HepG2 (cell line): ENCODE data around the gene SFT2D1. TPM values are rescaled to one million over a fixed set of nuclear protein-coding genes. Genes with fewer than 3 reads are reported as not detected.

Source experiments
- ARNT2 ChIP-seq: sonication (generic); formaldehyde crosslinking; IDR thresholded peaks from 2 replicates; pipeline ENCODE4 v1.8.0; 2022; ENCODE audit warnings: mild to moderate bottlenecking, low read depth, missing genetic modification reagents, moderate library complexity
- ATF2 ChIP-seq: sonication (generic); formaldehyde crosslinking; IDR thresholded peaks from 2 replicates; pipeline ENCODE4 v1.4.0; 2020; ENCODE audit warnings: missing genetic modification reagents
- DMAP1 ChIP-seq: IDR thresholded peaks from 2 replicates; pipeline ENCODE4 v1.6.1; 2016
- GZF1 ChIP-seq: sonication (generic); formaldehyde crosslinking; IDR thresholded peaks from 2 replicates; pipeline ENCODE4 v1.5.1; 2020; ENCODE audit warnings: mild to moderate bottlenecking, missing genetic modification reagents
- PAF1 ChIP-seq: IDR thresholded peaks from 2 replicates; pipeline ENCODE4 v1.6.1; 2016; ENCODE audit warnings: missing genetic modification reagents, missing compliant biosample characterization
- POLR2G ChIP-seq: fragments of 200-400 bp; formaldehyde crosslinking; IDR thresholded peaks from 2 replicates; pipeline ENCODE4 v1.6.1; 2018; ENCODE audit warnings: mild to moderate bottlenecking, low read depth, low read length, moderate library complexity
- REXO4 ChIP-seq: sonication (generic); formaldehyde crosslinking; IDR thresholded peaks from 2 replicates; pipeline ENCODE4 v1.8.0; 2022; ENCODE audit warnings: missing genetic modification reagents, mild to moderate bottlenecking, borderline replicate concordance
- SNAPC5 ChIP-seq: sonication (generic); formaldehyde crosslinking; IDR thresholded peaks from 2 replicates; pipeline ENCODE4 v1.8.1; 2023; ENCODE audit warnings: mild to moderate bottlenecking, missing genetic modification reagents, borderline replicate concordance
- SP2 ChIP-seq: sonication (generic); formaldehyde crosslinking; IDR thresholded peaks from 2 replicates; pipeline ENCODE4 v1.5.1; 2020; ENCODE audit warnings: mild to moderate bottlenecking, missing genetic modification reagents
- SRSF4 ChIP-seq: fragments of 200-400 bp; formaldehyde crosslinking; IDR thresholded peaks from one replicate; pipeline ENCODE4 v1.6.1; 2018; ENCODE audit warnings: mild to moderate bottlenecking, low read depth, low read length, moderate library complexity; ENCODE audit not compliant: poor library complexity, severe bottlenecking
- ZFP36L1 ChIP-seq: sonication (generic); formaldehyde crosslinking; IDR thresholded peaks from 2 replicates; pipeline ENCODE4 v1.8.0; 2022; ENCODE audit warnings: mild to moderate bottlenecking, missing genetic modification reagents, moderate library complexity
- ZNF142 ChIP-seq: sonication (generic); formaldehyde crosslinking; IDR thresholded peaks from 2 replicates; pipeline ENCODE4 v1.4.0; 2020; ENCODE audit warnings: missing genetic modification reagents
- ZNF160 ChIP-seq: sonication (generic); formaldehyde crosslinking; IDR thresholded peaks from 2 replicates; pipeline ENCODE4 v1.8.0; 2022; ENCODE audit warnings: mild to moderate bottlenecking, inconsistent platforms, missing genetic modification reagents
- ZNF350 ChIP-seq: sonication (generic); formaldehyde crosslinking; IDR thresholded peaks from 2 replicates; pipeline ENCODE4 v1.4.0; 2020; ENCODE audit warnings: mild to moderate bottlenecking, low read depth, missing genetic modification reagents, borderline replicate concordance
- ZNF629 ChIP-seq: sonication (generic); formaldehyde crosslinking; conservative IDR thresholded peaks from 2 replicates; pipeline ENCODE4 v1.5.0; 2020; ENCODE audit warnings: missing genetic modification reagents
- ZNF652 ChIP-seq: IDR thresholded peaks from 2 replicates; pipeline ENCODE4 v1.6.1; 2016; ENCODE audit warnings: low read depth, borderline replicate concordance
- ZNF766 ChIP-seq: sonication (generic); formaldehyde crosslinking; IDR thresholded peaks from 2 replicates; pipeline ENCODE4 v1.5.0; 2020; ENCODE audit warnings: missing genetic modification reagents, borderline replicate concordance
- polyA plus RNA-seq, 8 experiments: library from polyadenylated mRNA; depleted of rRNA in 3 of 8; stranded (reverse) in 7 of 8; unstranded in 1 of 8; fragments of >200 nt; fragmentation: Illumina TruSeq in 4 of 8; extraction: Trizol in 4 of 8; gene quantifications; 2 replicates each; pipeline versions ENCODE4 v1.2.1 to v1.2.3, GENCODE V29; 2011 to 2016; ENCODE audit warnings: low read depth in 4 of 8, missing spikeins in 1 of 8, mixed read lengths in 1 of 8; ENCODE audit not compliant: insufficient read depth in 1 of 8
- total RNA-seq, 5 experiments: library from RNA; depleted of rRNA; stranded (reverse); fragments of >200 nt; fragmentation: Illumina TruSeq; extraction: Trizol; gene quantifications; 2 replicates each; pipeline ENCODE4 v1.2.3, GENCODE V29; 2016; ENCODE audit warnings: low read depth in 1 of 5
- TF ChIP-seq, protein P1 (sequence below): IDR thresholded peaks from 2 replicates; pipeline ENCODE4 v1.6.1; 2012; ENCODE audit warnings: low read length, improper control_type of control experiment

SFT2D1 gene
- total and polyA plus RNA-seq, 2 of the 13 experiments (the other 11 are each of a cell fraction or from before 2014, with no cell fraction given) = 115 to 147 TPM

DNA sequence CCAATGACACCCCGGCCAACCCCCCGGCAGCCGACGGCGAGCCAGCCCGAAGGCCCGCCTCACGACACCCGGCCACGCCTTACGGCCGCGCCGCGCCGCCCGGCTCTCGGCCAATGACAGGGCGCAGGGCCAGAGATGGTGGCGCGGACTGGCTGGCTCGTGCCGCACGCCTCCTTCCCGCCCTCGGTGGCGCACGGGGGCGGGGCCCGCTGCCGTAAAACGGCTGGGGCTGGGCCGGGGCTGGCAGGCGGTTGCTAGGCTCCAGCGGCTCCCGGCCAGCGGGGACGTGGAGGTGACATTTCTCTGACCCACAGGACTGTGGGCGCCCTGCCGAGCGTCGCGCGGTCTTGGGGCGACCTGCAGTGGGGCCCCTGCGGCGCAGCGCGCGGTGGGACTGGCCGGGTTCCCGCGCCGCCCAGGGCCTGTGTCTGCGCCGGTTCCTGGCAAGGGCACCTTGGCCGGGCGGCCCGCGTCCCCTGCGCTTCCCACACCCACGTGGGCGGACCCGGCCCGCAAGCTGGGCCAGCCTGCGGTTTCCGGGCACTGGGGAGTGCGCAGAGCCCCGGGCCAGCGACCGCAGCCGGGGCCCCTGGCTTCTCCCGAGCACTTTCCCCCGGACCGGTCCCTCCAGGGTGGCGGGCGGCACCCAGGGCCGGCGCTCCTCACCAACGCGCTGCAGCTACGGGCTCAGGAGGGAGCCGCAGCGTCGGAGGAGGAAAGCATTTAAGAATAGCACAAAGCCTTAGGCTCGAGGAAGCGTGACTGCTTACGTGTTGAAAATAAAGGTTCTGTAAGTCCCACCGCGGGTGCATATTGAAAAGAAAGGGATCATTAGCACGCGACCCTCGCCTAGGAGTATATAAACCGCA, 40.8 kb upstream of the SFT2D1 start, which contains the start of gene MPC1 (continued):
- peak; percentile 96 for TF ChIP-seq ZFP36L1 (CRISPR knock-in tag)
- TF ChIP-seq ZNF629 = no peak
- TF ChIP-seq ZNF652 (CRISPR knock-in tag) = no peak
- TF ChIP-seq SP2 (CRISPR knock-in tag) = peak; percentile 89
- TF ChIP-seq DMAP1 (CRISPR knock-in tag) = peak; percentile 50
- TF ChIP-seq ATF2 = peak; percentile 36; the same call in 1 of the 2 replicates
- TF ChIP-seq GZF1 (CRISPR knock-in tag) = 0 out of 2 replicates have a peak, but pooled peaks have one; percentile 17
- TF ChIP-seq POLR2G = peak; percentile 94
- TF ChIP-seq REXO4 (CRISPR knock-in tag) = peak; percentile 76; the same call in 1 of the 2 replicates
- TF ChIP-seq SNAPC5 (CRISPR knock-in tag) = 0 out of 2 replicates have a peak, but pooled peaks have one; percentile 88
- TF ChIP-seq ZNF160 (CRISPR knock-in tag) = peak; percentile 69
- TF ChIP-seq ZNF350 (CRISPR knock-in tag) = peak; percentile 34; the same call in 1 of the 2 replicates
- peak; percentile 87 for TF ChIP-seq ZNF142
- TF ChIP-seq, protein P1, sequence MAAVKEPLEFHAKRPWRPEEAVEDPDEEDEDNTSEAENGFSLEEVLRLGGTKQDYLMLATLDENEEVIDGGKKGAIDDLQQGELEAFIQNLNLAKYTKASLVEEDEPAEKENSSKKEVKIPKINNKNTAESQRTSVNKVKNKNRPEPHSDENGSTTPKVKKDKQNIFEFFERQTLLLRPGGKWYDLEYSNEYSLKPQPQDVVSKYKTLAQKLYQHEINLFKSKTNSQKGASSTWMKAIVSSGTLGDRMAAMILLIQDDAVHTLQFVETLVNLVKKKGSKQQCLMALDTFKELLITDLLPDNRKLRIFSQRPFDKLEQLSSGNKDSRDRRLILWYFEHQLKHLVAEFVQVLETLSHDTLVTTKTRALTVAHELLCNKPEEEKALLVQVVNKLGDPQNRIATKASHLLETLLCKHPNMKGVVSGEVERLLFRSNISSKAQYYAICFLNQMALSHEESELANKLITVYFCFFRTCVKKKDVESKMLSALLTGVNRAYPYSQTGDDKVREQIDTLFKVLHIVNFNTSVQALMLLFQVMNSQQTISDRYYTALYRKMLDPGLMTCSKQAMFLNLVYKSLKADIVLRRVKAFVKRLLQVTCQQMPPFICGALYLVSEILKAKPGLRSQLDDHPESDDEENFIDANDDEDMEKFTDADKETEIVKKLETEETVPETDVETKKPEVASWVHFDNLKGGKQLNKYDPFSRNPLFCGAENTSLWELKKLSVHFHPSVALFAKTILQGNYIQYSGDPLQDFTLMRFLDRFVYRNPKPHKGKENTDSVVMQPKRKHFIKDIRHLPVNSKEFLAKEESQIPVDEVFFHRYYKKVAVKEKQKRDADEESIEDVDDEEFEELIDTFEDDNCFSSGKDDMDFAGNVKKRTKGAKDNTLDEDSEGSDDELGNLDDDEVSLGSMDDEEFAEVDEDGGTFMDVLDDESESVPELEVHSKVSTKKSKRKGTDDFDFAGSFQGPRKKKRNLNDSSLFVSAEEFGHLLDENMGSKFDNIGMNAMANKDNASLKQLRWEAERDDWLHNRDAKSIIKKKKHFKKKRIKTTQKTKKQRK = no peak
- no peak for TF ChIP-seq PAF1 (CRISPR knock-in tag)
- peak; percentile 98 for TF ChIP-seq ARNT2 (CRISPR knock-in tag)
- peak; percentile 87 for TF ChIP-seq SRSF4
- peak; percentile 58; the same call in 1 of the 2 replicates for TF ChIP-seq ZNF766
